K562 treated with DMSO at 1 percent for 24 hours (cell line): ENCODE measurements around the gene COX4I1. TPM values are rescaled to one million over a fixed set of nuclear protein-coding genes. Genes with fewer than 3 reads are reported as not detected.

Experiments used
- total RNA-seq: library from RNA; unstranded; fragments of 300-600 nt; gene quantifications from 2 replicates; pipeline ENCODE4 v1.2.3, GENCODE V29; 2022; ENCODE audit warnings: low read depth; ENCODE audit not compliant: insufficient read depth

Gene COX4I1
- total RNA-seq: 1,562 and 1,610 TPM in 2 replicates

DNA sequence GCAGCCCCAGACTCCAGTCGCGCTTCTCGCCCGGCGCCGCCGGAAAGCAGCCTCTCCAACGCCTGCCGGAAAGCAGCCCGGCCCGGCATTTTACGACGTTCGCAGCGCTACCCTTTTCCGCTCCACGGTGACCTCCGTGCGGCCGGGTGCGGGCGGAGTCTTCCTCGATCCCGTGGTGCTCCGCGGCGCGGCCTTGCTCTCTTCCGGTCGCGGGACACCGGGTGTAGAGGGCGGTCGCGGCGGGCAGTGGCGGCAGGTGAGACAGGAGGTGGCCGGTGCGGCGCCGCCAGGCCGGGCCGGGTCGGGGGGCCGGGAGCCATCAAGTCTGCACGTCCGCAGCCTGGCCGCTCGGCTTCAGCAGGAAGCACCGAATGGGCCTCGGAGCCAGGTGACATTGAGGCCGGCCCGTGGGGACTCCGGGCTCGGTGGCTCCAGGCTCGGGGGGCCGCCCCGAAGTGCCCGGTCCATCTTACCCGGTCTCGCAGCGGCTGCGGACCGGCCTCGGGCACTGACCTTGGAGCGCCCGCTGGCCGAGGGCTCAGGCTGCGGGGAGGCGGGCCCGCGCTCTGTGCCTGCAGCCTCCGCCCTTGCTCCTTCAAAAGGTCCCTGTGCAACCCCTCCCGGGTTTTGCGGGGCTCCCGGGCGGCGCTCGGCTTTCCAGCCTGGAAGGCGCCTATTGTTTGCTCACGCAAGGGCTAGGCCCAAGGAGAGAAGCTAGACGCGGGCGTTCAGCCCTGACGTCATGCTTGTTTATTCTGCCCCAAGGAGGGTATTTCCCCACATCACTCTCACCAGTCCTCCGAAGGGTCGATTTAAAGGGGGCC lies at the start of gene COX4I1, which contains the start of gene EMC8:
Gene COX4I1, plus strand, starts transcription at position 199 of the 824 bp plus-strand sequence. CDS start 1,511 bp downstream, outside the sequence.
Gene EMC8, minus strand, starts transcription at position 48 of the 824 bp plus-strand sequence. CDS start 249 bp downstream, outside the sequence.

DNA sequence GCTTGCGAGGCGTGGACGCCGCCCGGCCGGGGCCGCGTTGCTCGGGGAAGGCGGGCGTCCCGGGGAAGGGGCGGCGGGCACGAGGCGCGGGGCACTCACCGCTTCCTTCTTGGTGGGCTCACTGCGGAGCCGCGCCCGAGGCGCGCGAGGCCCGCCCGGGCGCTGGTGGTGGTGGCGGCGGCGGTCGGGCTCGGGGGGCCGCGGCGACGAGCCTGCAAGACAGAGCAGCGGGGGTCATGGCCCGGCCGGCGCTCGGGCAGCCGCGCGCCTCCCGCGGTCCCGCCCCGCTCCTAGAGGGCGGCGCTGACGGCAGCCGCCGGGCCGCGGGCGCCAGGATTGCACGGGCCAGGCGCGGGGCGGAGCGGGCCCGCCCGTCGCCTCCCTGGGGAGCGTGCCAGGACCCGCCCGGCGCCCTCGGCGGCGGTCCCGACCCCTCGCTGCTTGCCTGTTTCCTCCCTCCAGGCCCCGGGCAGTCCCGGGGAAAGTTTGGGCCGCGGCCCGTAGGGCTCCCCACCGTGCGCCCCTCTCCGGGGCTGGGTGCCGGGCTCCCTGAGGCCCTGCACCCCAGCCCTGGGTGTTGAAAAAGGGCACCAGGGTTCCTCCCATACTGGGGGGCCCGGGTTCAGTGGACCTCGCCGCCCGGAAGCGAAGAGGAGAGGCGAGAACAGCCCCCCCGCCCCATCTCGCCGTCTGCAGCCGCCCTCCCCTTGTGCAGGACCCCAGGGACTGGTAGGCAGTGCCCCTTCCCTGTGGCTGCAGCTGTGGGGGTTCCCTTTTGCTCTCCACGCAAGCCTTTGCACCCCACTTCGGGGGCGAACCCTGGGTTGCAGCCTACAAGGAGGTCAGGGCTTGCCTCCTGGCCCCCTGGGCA lies 48.4 kb upstream of the COX4I1 start, which contains the start of gene C16orf74:
Gene C16orf74, minus strand, starts transcription at position 270 of the 871 bp plus-strand sequence. CDS start 15,879 bp downstream, outside the sequence.

Other genes starting within 250 kb of the COX4I1 start
- 100 and 101 TPM in 2 replicates for gene GSE1, start 186.4 kb upstream of the COX4I1 start, total RNA-seq
- gene GINS2, start 110.7 kb upstream of the COX4I1 start, total RNA-seq: 15.7 and 16.8 TPM in 2 replicates
- not detected in 2 replicates for gene C16orf74, start 48.6 kb upstream of the COX4I1 start, total RNA-seq
- 37.8 and 38.6 TPM in 2 replicates for gene EMC8, start 151 bp upstream of the COX4I1 start, total RNA-seq
- gene IRF8, start 99.5 kb downstream of the COX4I1 start, total RNA-seq: 0.53 TPM in 1 of 2 replicates, not detected in the other